HG03196 (cell line): Measurements from ENCODE around the gene UCK1.

ENCODE experiments used
- ATAC-seq: cut with Tn5 transposase; IDR thresholded peaks from one replicate; pipeline ENCODE4 v1.9.1; 2021; ENCODE audit not compliant: unreplicated experiment

Gene UCK1

GRCh38 chr9:131530920-131531832, at the start of gene UCK1:
TSS of gene UCK1 (minus strand) at chr9:131531263. CDS start at chr9:131531174, 89 bp downstream.
- ATAC-seq = peak; percentile 71

- ATAC-seq = no peak
These were observed 49.3 kb upstream of the UCK1 start for GRCh38 chr9:131580358-131580757.

- ATAC-seq = no peak
These were observed 48.7 kb upstream of the UCK1 start for GRCh38 chr9:131579789-131580211.

- ATAC-seq = peak; percentile 50
These were observed 47.9 kb upstream of the UCK1 start for GRCh38 chr9:131578731-131579504.

GRCh38 chr9:131578021-131578420, 47.0 kb upstream of the UCK1 start:
- no peak for ATAC-seq

GRCh38 chr9:131577005-131578000, 46.2 kb upstream of the UCK1 start:
- ATAC-seq = no peak

- no peak for ATAC-seq
These were observed 45.1 kb upstream of the UCK1 start for GRCh38 chr9:131575946-131576853.

- no peak for ATAC-seq
These were observed 43.9 kb upstream of the UCK1 start for GRCh38 chr9:131574730-131575640.

- ATAC-seq = no peak
These were observed 36.8 kb upstream of the UCK1 start for GRCh38 chr9:131567910-131568309.

GRCh38 chr9:131566158-131566557, 35.1 kb upstream of the UCK1 start:
- ATAC-seq = no peak

GRCh38 chr9:131565369-131565768, 34.3 kb upstream of the UCK1 start:
- no peak for ATAC-seq

GRCh38 chr9:131562032-131562959, 31.2 kb upstream of the UCK1 start:
- ATAC-seq = no peak

GRCh38 chr9:131559421-131560000, 28.4 kb upstream of the UCK1 start:
- no peak for ATAC-seq

- ATAC-seq = no peak
These were observed 26.9 kb upstream of the UCK1 start for GRCh38 chr9:131557855-131558548.

- no peak for ATAC-seq
These were observed 25.0 kb upstream of the UCK1 start for GRCh38 chr9:131555841-131556673.
